DOHH2 (cell line): ENCODE results near the gene ECEL1.

Experiments
- H3F3A ChIP-seq: fragments of 200-600 bp; sonication (generic), shearing (Covaris generic); 2 replicates; pipeline ENCODE4 v1.6.0; 2016; ENCODE audit warnings: antibody characterized with exemption, mild to moderate bottlenecking; ENCODE audit not compliant: control insufficient read depth, insufficient read depth
- H3K27ac ChIP-seq: fragments of 200-600 bp; sonication (generic); 2 replicates; pipeline ENCODE4 v1.5.1; 2014; ENCODE audit warnings: low read depth, mild to moderate bottlenecking, low read length, moderate library complexity
- H3K27me3 ChIP-seq: fragments of 200-600 bp; sonication (generic); 2 replicates; pipeline ENCODE4 v1.6.1; 2014; ENCODE audit warnings: mild to moderate bottlenecking, low read length, mixed read lengths; ENCODE audit not compliant: control insufficient read depth
- H3K36me3 ChIP-seq: fragments of 200-600 bp; sonication (generic); 2 replicates; pipeline ENCODE4 v1.6.1; 2014; ENCODE audit warnings: mild to moderate bottlenecking, low read length, moderate library complexity, mixed read lengths; ENCODE audit not compliant: control insufficient read depth
- H3K4me1 ChIP-seq: fragments of 200-600 bp; sonication (generic); 2 replicates; pipeline ENCODE4 v1.6.1; 2014; ENCODE audit warnings: mild to moderate bottlenecking, low read length, mixed read lengths; ENCODE audit not compliant: control insufficient read depth
- H3K4me2 ChIP-seq: fragments of 200-600 bp; sonication (generic); 2 replicates; pipeline ENCODE4 v1.6.0; 2014; ENCODE audit warnings: mild to moderate bottlenecking, low read length, moderate library complexity
- H3K4me3 ChIP-seq: fragments of 200-600 bp; sonication (generic); 2 replicates; pipeline ENCODE4 v1.5.1; 2014; ENCODE audit warnings: mild to moderate bottlenecking, low read length, mixed read lengths
- H3K79me2 ChIP-seq: fragments of 200-600 bp; sonication (generic); 2 replicates; pipeline ENCODE4 v1.6.1; 2014; ENCODE audit warnings: mild to moderate bottlenecking, low read length, mixed read lengths; ENCODE audit not compliant: control insufficient read depth
- H3K9me2 ChIP-seq: fragments of 200-600 bp; sonication (generic); replicated peaks from 2 replicates; pipeline ENCODE4 v1.6.1; 2014; ENCODE audit warnings: mild to moderate bottlenecking, low read length, mixed read lengths; ENCODE audit not compliant: control insufficient read depth
- H3K9me3 ChIP-seq: fragments of 200-600 bp; sonication (generic); 2 replicates; pipeline ENCODE4 v1.6.1; 2014; ENCODE audit warnings: antibody characterized with exemption, low read length, mixed read lengths; ENCODE audit not compliant: control insufficient read depth, insufficient read depth
- H4K20me1 ChIP-seq: fragments of 200-600 bp; sonication (generic); 2 replicates; pipeline ENCODE4 v1.6.0; 2014; ENCODE audit warnings: low read depth, mild to moderate bottlenecking, antibody characterized with exemption, low read length, moderate library complexity; ENCODE audit not compliant: control insufficient read depth, insufficient read depth
- EZH2phosphoT487 ChIP-seq: fragments of 200-600 bp; sonication (generic); IDR thresholded peaks from 2 replicates; pipeline ENCODE4 v1.6.1; 2017; ENCODE audit warnings: borderline replicate concordance, mild to moderate bottlenecking, antibody characterized with exemption, low read length, moderate library complexity, mixed read lengths
- TF ChIP-seq, protein P1 (sequence below): fragments of 200-600 bp; sonication (generic); IDR thresholded peaks from one replicate; pipeline ENCODE4 v1.5.1; 2014; ENCODE audit warnings: antibody characterized with exemption, mild to moderate bottlenecking, low read depth, low read length; ENCODE audit not compliant: poor library complexity, severe bottlenecking

The ECEL1 gene

DNA sequence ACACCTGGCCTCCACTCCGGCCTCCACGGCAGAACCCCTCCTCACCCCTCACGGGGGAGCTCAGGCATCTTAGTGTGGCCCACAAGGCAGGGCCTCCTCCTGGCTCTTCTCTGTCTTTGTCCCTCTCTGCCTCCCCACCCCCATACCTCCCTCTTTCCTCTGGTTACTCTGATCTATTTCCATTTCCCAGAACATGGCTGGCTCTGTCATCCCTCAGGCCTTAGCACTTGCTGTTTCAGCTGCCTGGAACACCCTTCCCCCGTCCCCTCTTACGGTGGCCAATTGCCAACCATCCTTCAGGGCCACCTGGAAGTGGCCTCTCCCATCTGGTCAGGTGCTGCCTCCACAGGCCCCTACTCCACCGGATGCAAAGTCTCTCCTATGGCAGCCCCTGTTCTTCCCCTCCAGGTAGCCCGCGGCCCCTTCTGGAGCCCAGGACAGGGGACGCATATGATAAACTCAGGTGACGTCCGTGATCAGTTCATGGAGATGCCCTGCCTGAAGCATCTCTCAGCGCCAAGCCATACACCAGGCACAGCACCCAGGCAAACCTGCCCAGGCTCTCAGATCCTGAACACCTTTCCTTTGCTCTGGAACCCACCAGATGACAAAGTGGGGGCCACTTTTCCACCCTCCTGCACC lies 3.6 kb upstream of the ECEL1 start:
- H3K27ac ChIP-seq: no peak overlapping the region
- no peak overlapping the region for H3K4me3 ChIP-seq
- no peak overlapping the region for H3K4me2 ChIP-seq
- no peaks in the 10 kb centered on the region for H3K36me3 ChIP-seq
- no peaks in the 10 kb centered on the region for H3K9me3 ChIP-seq
- H3K79me2 ChIP-seq: no peaks in the 10 kb centered on the region
- peaks cover 6% of the 10 kb centered on the region for H3K4me1 ChIP-seq
- TF ChIP-seq, protein P1, sequence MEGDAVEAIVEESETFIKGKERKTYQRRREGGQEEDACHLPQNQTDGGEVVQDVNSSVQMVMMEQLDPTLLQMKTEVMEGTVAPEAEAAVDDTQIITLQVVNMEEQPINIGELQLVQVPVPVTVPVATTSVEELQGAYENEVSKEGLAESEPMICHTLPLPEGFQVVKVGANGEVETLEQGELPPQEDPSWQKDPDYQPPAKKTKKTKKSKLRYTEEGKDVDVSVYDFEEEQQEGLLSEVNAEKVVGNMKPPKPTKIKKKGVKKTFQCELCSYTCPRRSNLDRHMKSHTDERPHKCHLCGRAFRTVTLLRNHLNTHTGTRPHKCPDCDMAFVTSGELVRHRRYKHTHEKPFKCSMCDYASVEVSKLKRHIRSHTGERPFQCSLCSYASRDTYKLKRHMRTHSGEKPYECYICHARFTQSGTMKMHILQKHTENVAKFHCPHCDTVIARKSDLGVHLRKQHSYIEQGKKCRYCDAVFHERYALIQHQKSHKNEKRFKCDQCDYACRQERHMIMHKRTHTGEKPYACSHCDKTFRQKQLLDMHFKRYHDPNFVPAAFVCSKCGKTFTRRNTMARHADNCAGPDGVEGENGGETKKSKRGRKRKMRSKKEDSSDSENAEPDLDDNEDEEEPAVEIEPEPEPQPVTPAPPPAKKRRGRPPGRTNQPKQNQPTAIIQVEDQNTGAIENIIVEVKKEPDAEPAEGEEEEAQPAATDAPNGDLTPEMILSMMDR: no peak
- TF ChIP-seq EZH2phosphoT487: no peak
- no peaks in the 10 kb centered on the region for H3K27me3 ChIP-seq
- no peaks in the 10 kb centered on the region for H3K9me2 ChIP-seq
- H4K20me1 ChIP-seq: no peaks in the 10 kb centered on the region
- no peaks in the 10 kb centered on the region for H3F3A ChIP-seq

DNA sequence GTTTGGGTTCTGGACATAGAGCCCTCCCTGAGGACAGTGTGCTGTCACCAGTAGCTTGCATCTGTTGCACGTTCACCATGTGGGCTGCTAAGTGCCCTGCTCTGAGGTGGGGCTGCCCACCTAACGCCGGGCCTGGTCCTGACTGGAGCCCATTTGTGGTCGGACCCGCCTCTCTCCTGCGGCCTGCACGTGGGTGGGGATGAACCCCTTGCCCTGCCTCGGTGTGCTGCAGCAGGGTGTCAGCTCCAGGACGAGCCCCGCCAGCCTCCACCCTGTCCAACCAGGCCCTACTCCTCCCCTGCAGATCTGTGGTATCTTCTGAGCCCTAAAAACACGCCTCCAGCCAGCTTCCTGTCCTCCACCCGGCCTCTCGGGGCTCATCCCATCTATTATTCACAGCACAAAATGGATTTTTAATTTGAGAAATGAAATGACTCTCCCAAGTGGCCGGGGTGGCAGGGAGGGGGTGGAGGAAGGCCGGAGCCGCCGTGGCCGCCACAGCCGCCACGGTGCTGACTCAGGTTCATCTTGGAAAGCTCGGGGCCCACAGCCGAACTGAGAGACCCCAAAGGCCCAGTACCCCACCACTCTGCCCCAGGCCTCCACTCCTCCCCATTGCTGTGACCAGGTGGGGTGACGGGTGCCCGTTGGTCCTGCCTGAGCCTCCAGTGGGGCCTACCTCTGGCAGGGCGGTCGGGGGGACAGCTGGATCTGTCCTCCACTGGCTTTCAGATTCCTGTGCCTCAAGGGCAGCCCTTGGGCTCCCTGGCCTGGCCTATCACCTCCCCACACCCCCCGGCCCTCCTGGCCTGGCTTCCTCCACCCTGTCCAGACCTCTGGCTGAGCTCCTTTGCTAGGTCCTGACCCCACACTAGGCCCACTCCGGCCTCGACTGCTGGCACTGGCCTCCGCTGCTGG lies 2.8 kb upstream of the ECEL1 start:
- H3K9me2 ChIP-seq: no peaks in the 10 kb centered on the region
- TF ChIP-seq EZH2phosphoT487: no peak
- TF ChIP-seq, protein P1: no peak
- no peaks in the 10 kb centered on the region for H3K27me3 ChIP-seq
- no peak overlapping the region for H3K4me2 ChIP-seq
- no peaks in the 10 kb centered on the region for H4K20me1 ChIP-seq
- H3K36me3 ChIP-seq: no peaks in the 10 kb centered on the region
- no peak overlapping the region for H3K27ac ChIP-seq
- H3K9me3 ChIP-seq: no peaks in the 10 kb centered on the region
- no peaks in the 10 kb centered on the region for H3F3A ChIP-seq
- no peaks in the 10 kb centered on the region for H3K79me2 ChIP-seq
- peaks cover 6% of the 10 kb centered on the region for H3K4me1 ChIP-seq
- no peak overlapping the region for H3K4me3 ChIP-seq

DNA sequence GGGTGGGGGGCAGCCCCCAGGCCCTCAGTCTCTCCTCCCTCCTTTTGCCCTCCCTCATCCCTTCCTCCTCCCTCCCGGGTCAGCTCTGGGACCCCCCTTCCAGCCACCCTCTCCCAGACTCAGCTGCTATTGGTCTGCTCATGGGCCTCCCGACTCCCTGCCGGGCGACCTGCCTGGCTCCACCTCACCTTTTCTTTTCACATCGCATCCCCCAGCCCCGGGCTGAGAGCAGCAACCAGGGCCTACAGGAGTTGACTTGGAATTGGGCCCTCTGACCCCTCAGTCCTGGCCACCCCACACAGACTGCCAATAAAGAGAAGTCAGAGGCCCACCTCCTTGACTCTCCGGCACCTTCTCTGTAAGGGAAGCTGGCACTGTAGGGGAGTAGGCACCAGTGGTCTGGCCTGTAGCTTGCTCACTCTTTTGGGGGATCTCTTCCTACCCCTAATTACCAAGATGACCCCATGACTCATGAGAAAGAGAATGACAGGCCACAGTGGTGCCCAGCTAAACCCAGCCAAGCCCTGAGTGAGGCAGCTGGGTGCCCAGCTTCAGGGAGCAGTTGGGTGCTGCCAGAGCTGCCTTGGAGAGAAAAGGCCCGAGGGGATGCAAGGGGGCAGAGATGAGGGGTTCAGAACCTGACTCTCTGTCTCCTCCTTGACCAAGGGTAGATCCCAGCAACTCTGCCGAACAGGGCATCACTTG lies 2.0 kb upstream of the ECEL1 start:
- H3K36me3 ChIP-seq: no peaks in the 10 kb centered on the region
- H3K4me2 ChIP-seq: no peak overlapping the region
- H3K9me2 ChIP-seq: no peaks in the 10 kb centered on the region
- H3K9me3 ChIP-seq: no peaks in the 10 kb centered on the region
- TF ChIP-seq, protein P1: no peak
- no peak for TF ChIP-seq EZH2phosphoT487
- no peaks in the 10 kb centered on the region for H3K79me2 ChIP-seq
- peaks cover 6% of the 10 kb centered on the region for H3K4me1 ChIP-seq
- no peaks in the 10 kb centered on the region for H4K20me1 ChIP-seq
- no peaks in the 10 kb centered on the region for H3K27me3 ChIP-seq
- H3K4me3 ChIP-seq: no peak overlapping the region
- no peaks in the 10 kb centered on the region for H3F3A ChIP-seq
- no peak overlapping the region for H3K27ac ChIP-seq
